Upper lobe of left lung (tissue), 6 donors: ENCODE measurements around the gene SMARCD2. TPM values are rescaled to one million over a fixed set of nuclear protein-coding genes. Genes with fewer than 3 reads are reported as not detected.

Experiments used
- ATAC-seq, 2 donors: fragments of 200-7000 bp; cut with Tn5 transposase; one replicate each; pipeline ENCODE4 v1.9.1; 2022; ENCODE audit warnings: mild to moderate bottlenecking in 2 of 2, moderate library complexity in 2 of 2; ENCODE audit not compliant: low FRiP score in 2 of 2
- DNase-seq, 2 donors: peaks; one replicate each; pipeline ENCODE4 v3.0.0-alpha.2; 2019 to 2020
- H3K27ac ChIP-seq, 4 donors: fragments of 200-600 bp; sonication (generic); one replicate each; pipeline ENCODE4 v1.5.1; 2016 to 2019
- H3K27me3 ChIP-seq, 4 donors: fragments of 200-600 bp; sonication (generic); one replicate each; pipeline ENCODE4 v1.5.1; 2017 to 2019
- H3K36me3 ChIP-seq, 4 donors: fragments of 200-600 bp; sonication (generic); one replicate each; pipeline ENCODE4 v1.5.1; 2016 to 2019
- H3K4me1 ChIP-seq, 4 donors: fragments of 200-600 bp; sonication (generic); one replicate each; pipeline ENCODE4 v1.5.1; 2018 to 2019
- H3K4me3 ChIP-seq, 4 donors: fragments of 200-600 bp; sonication (generic); one replicate each; pipeline ENCODE4 v1.5.1; 2017 to 2019; ENCODE audit warnings: mild to moderate bottlenecking in 2 of 4, moderate library complexity in 1 of 4
- H3K9me3 ChIP-seq, 4 donors: fragments of 200-600 bp; sonication (generic); one replicate each; pipeline ENCODE4 v1.5.1; 2018 to 2019
- CTCF ChIP-seq, 6 experiments: fragments of 450-650 bp in 4 of 6; fragments of 200-600 bp in 2 of 6; sonication (generic) in 2 of 6; IDR thresholded peaks; one replicate each; pipeline ENCODE4 v1.5.1; 2016 to 2019; ENCODE audit warnings: antibody characterized with exemption in 6 of 6
- EP300 ChIP-seq, 4 donors: sonication (generic); formaldehyde crosslinking; IDR thresholded peaks; one replicate each; pipeline ENCODE4 v1.5.1; 2017; ENCODE audit warnings: antibody characterized with exemption in 4 of 4, control low read depth in 2 of 4
- POLR2A ChIP-seq, 4 donors: fragments of 450-650 bp; IDR thresholded peaks; one replicate each; pipeline ENCODE4 v1.5.1; 2016 to 2017; ENCODE audit warnings: antibody characterized with exemption in 4 of 4, mild to moderate bottlenecking in 2 of 4
- POLR2AphosphoS5 ChIP-seq, 2 donors: sonication (generic); formaldehyde crosslinking; IDR thresholded peaks; one replicate each; pipeline ENCODE4 v1.5.1; 2017; ENCODE audit warnings: antibody characterized with exemption in 2 of 2
- WGBS, 2 donors: methylation state at CpG; one replicate each; pipeline ENCODE4 v1.1.5; 2017 to 2018; 5-methylcytosine and 5-hydroxymethylcytosine counted together
- total RNA-seq, 6 donors: library from RNA; depleted of rRNA in 4 of 6; stranded (reverse); fragments of >200 nt in 4 of 6; gene quantifications; one replicate each; pipeline versions ENCODE4 v1.1.0 to v1.2.1, GENCODE V29; 2016 to 2021
- donor health status: DM: no; HTN: no; CAD: no; lungs with moderate emphysema.
- donor health status: DM: no; HTN: yes; CAD: no; lungs with severe emphysema.

Gene SMARCD2
- total RNA-seq, 6 donors from 2014 or later: 77.0 to 137 (median 95.7) TPM

GRCh38 chr17:63816669-63817068 lies 25.8 kb downstream of the SMARCD2 start:
- ATAC-seq (no peak), DNase-seq (no peak)
- Histone ChIP-seq H3K4me1 (peaks cover 0 to 6% (median 2%) of the 10 kb centered on the region in 4 donors), H3K36me3 (peaks cover 68 to 100% (median 95%) of the 10 kb centered on the region in 4 donors), H3K27ac (no peak overlapping the region), H3K9me3 (no peaks in the 10 kb centered on the region), H3K27me3 (no peaks in the 10 kb centered on the region), H3K4me3 (no peak overlapping the region)
- TF ChIP-seq CTCF (IDR thresholded peaks at IDR 0.05) (no peak), POLR2AphosphoS5 (IDR thresholded peaks at IDR 0.05) (no peak), POLR2A (IDR thresholded peaks at IDR 0.05) (no peak), EP300 (IDR thresholded peaks at IDR 0.05) (no peak)
- WGBS, 2 donors: 85 to 88% methylated on average over 4 of the region's 4 CpGs

DNA sequence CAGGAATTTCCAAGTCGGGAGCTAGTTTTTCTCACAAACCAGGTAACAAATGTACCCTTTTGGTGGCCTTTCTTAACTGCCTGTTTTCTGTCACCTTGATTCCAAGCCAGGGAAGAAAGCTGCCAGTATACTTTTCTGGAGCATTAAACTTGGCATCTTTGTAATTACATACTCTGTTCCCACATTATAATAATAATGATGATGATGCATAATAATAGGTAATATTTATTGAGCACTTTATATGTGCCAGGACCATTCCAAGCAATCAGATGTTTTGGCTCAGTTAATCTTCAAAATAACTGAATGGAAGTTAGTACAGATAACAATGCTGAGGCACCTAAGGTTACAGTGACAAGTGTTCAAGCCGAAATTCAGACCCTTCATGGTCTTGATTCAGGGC lies 26.4 kb downstream of the SMARCD2 start:
- DNase-seq (no peak), ATAC-seq (no peak)
- WGBS, 2 donors: 89 to 92% methylated on average over 2 of the region's 2 CpGs
- H3K27me3 ChIP-seq: no peaks in the 10 kb centered on the region
- no peak overlapping the region for H3K27ac ChIP-seq
- peaks cover 69 to 100% (median 95%) of the 10 kb centered on the region in 4 donors for H3K36me3 ChIP-seq
- H3K4me3 ChIP-seq: no peak overlapping the region
- no peaks in the 10 kb centered on the region for H3K9me3 ChIP-seq
- TF ChIP-seq POLR2AphosphoS5 (IDR thresholded peaks at IDR 0.05) (no peak), EP300 (IDR thresholded peaks at IDR 0.05) (no peak), CTCF (IDR thresholded peaks at IDR 0.05) (no peak), POLR2A (IDR thresholded peaks at IDR 0.05) (no peak)
- H3K4me1 ChIP-seq: peaks cover 0 to 6% (median 2%) of the 10 kb centered on the region in 4 donors

- WGBS, 2 donors: 86 to 89% methylated on average over 9 of the region's 9 CpGs
- peaks cover 64 to 100% (median 81%) of the 10 kb centered on the region in 4 donors for H3K36me3 ChIP-seq
- DNase-seq: no peak
- H3K27me3 ChIP-seq: no peaks in the 10 kb centered on the region
- no peaks in the 10 kb centered on the region for H3K4me1 ChIP-seq
- no peak for ATAC-seq
- TF ChIP-seq POLR2A (IDR thresholded peaks at IDR 0.05): no peak
- no peak for TF ChIP-seq POLR2AphosphoS5 (IDR thresholded peaks at IDR 0.05)
- no peak for TF ChIP-seq EP300 (IDR thresholded peaks at IDR 0.05)
- H3K27ac ChIP-seq: no peak overlapping the region
- H3K4me3 ChIP-seq: no peak overlapping the region
- H3K9me3 ChIP-seq: no peaks in the 10 kb centered on the region
These were observed 32.5 kb downstream of the SMARCD2 start for GRCh38 chr17:63809970-63810369.

DNA sequence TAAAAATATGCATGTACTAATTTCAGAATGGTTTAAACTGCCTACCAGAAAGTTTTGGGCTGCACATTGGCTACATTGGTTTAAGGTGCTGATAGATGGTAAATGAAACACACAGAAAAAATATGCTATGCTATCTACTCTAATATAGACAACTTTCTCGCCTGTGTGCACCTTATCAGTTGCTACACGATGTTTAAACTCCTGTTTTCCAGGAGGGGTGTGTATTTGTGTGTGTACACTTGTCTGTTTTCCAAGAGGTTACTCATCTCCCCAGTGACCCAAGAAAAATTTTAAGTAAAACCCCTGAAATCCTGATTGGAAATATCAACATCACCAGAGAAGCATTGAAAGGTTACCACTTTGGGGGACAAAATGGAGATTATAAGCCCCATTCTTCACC lies 36.9 kb downstream of the SMARCD2 start:
- WGBS, 2 donors: 66 to 70% methylated on average over 2 of the region's 2 CpGs
- no peak overlapping the region for H3K27ac ChIP-seq
- H3K4me1 ChIP-seq: no peaks in the 10 kb centered on the region
- ATAC-seq: no peak
- TF ChIP-seq EP300 (IDR thresholded peaks at IDR 0.05): no peak
- TF ChIP-seq POLR2AphosphoS5 (IDR thresholded peaks at IDR 0.05): no peak
- TF ChIP-seq CTCF (IDR thresholded peaks at IDR 0.05): no peak
- TF ChIP-seq POLR2A (IDR thresholded peaks at IDR 0.05): no peak
- DNase-seq: no peak
- peaks cover 28 to 100% (median 77%) of the 10 kb centered on the region in 4 donors for H3K36me3 ChIP-seq
- no peak overlapping the region for H3K4me3 ChIP-seq
- H3K9me3 ChIP-seq: no peaks in the 10 kb centered on the region
- no peaks in the 10 kb centered on the region for H3K27me3 ChIP-seq

DNA sequence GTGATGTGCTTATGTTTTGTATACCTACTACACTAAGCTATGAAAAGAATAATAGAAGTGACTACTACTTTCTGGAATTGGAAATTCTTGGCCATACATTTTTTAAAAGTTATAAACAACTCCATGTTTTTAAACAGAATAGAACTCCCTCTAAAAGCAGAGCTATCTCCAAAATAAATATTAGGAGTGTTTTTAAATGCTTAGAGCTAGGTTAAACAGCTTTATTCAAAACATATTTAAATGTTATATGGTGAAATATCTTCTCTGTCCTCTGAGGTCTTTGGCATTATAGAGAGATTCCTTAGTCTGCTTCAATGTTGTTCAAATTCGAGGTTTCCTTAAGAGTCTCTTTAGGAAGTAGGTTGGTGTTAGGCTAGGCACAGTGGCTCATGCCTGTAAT lies 38.2 kb downstream of the SMARCD2 start:
- Histone ChIP-seq H3K4me1 (no peaks in the 10 kb centered on the region), H3K27ac (no peak overlapping the region), H3K4me3 (no peak overlapping the region), H3K27me3 (no peaks in the 10 kb centered on the region), H3K36me3 (peaks cover 24 to 100% (median 79%) of the 10 kb centered on the region in 4 donors), H3K9me3 (no peaks in the 10 kb centered on the region)
- WGBS, 2 donors: 65 to 83% methylated on average over 1 of the region's 1 CpG
- no peak for TF ChIP-seq EP300 (IDR thresholded peaks at IDR 0.05)
- no peak for DNase-seq
- ATAC-seq: no peak

DNA sequence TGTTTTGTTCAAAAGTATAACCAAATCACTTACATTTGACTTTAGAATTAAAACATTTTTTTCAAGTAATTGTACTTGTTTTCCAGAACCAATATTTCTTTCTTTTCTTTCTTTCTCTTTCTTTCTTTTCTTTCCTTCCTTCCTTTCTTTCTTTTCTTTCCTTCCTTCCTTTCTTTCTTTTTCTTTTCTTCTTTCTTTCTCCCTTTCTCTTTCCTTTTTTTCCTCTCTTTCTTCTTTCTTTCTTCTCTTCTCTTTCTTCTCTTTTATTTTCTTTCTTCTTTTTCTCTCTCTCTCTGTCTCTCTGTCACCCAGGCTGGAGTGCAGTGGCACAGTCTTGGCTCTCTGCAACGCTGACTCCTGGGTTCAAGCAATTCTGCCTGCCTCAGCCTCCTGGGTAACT lies 41.7 kb downstream of the SMARCD2 start:
- Histone ChIP-seq H3K9me3 (no peaks in the 10 kb centered on the region), H3K36me3 (peaks cover 22 to 100% (median 87%) of the 10 kb centered on the region in 4 donors), H3K27ac (no peak overlapping the region), H3K27me3 (no peaks in the 10 kb centered on the region), H3K4me1 (no peaks in the 10 kb centered on the region), H3K4me3 (no peak overlapping the region)
- WGBS, 2 donors: 82 to 93% methylated on average over 1 of the region's 1 CpG
- DNase-seq: no peak
- TF ChIP-seq EP300 (IDR thresholded peaks at IDR 0.05) (no peak), POLR2AphosphoS5 (IDR thresholded peaks at IDR 0.05) (no peak), POLR2A (IDR thresholded peaks at IDR 0.05) (no peak), CTCF (IDR thresholded peaks at IDR 0.05) (no peak)
- ATAC-seq: no peak
